ENCODE results near the gene OXSR1. TPM values are rescaled to one million over a fixed set of nuclear protein-coding genes. Genes with fewer than 3 reads are reported as not detected.
"Not testable (repeated sequence)": the region's sequence is repeated elsewhere in the genome, so short reads cannot be mapped to it uniquely, and the experiment has no call there.

The OXSR1 gene
- total RNA-seq, 2 donors from 2014 or later, result 21.2 to 32.7 TPM

GRCh38 chr3:38173834-38174418 is 8.6 kb downstream of the OXSR1 start:
- intact Hi-C loops (cut with DNase I), result no loop called here
- no peak for TF ChIP-seq CTCF (IDR thresholded peaks at IDR 0.05)
- TF ChIP-seq POLR2AphosphoS5 (IDR thresholded peaks at IDR 0.05), result no peak
- TF ChIP-seq POLR2A (IDR thresholded peaks at IDR 0.05), result no peak
- no peaks in the 10 kb centered on the region for H3K9me3 ChIP-seq
- no peaks in the 10 kb centered on the region for H3K4me1 ChIP-seq (replicated peaks)
- H3K4me3 ChIP-seq, result no peak overlapping the region
- WGBS, result 94% methylated on average over 5 of the region's 5 CpGs
- H3K36me3 ChIP-seq, result no peaks in the 10 kb centered on the region
- no peak for DNase-seq (ENCODE audit: low spot score)
- H3K27ac ChIP-seq, result no peak overlapping the region
- H3K27me3 ChIP-seq (replicated peaks; ENCODE audit: insufficient read depth), result no peaks in the 10 kb centered on the region

- Histone ChIP-seq H3K27ac (no peak overlapping the region), H3K36me3 (no peaks in the 10 kb centered on the region), H3K4me1 (replicated peaks) (no peaks in the 10 kb centered on the region), H3K9me3 (no peaks in the 10 kb centered on the region), H3K27me3 (replicated peaks; ENCODE audit: insufficient read depth) (no peaks in the 10 kb centered on the region), H3K4me3 (no peak overlapping the region)
- DNase-seq (ENCODE audit: low spot score), result no peak
- intact Hi-C loops (cut with DNase I), result no loop called here
- TF ChIP-seq CTCF (IDR thresholded peaks at IDR 0.05) (no peak), POLR2A (IDR thresholded peaks at IDR 0.05) (no peak), POLR2AphosphoS5 (IDR thresholded peaks at IDR 0.05) (no peak)
- 37% methylated on average over 2 of the region's 2 CpGs for WGBS
Observed at GRCh38 chr3:38177181-38177580, 11.8 kb downstream of the OXSR1 start.

GRCh38 chr3:38186781-38187180 is 21.4 kb downstream of the OXSR1 start:
- Histone ChIP-seq H3K9me3 (no peaks in the 10 kb centered on the region), H3K4me3 (no peak overlapping the region), H3K4me1 (replicated peaks) (no peaks in the 10 kb centered on the region), H3K27ac (no peak overlapping the region), H3K36me3 (no peaks in the 10 kb centered on the region), H3K27me3 (replicated peaks; ENCODE audit: insufficient read depth) (no peaks in the 10 kb centered on the region)
- intact Hi-C loops (cut with DNase I), result no loop called here
- 96% methylated on average over 1 of the region's 1 CpG for WGBS
- no peak for DNase-seq (ENCODE audit: low spot score)
- TF ChIP-seq POLR2AphosphoS5 (IDR thresholded peaks at IDR 0.05) (no peak), CTCF (IDR thresholded peaks at IDR 0.05) (no peak), POLR2A (IDR thresholded peaks at IDR 0.05) (no peak)

- no peak overlapping the region for H3K27ac ChIP-seq
- no peaks in the 10 kb centered on the region for H3K36me3 ChIP-seq
- H3K4me1 ChIP-seq (replicated peaks), result no peaks in the 10 kb centered on the region
- H3K4me3 ChIP-seq, result no peak overlapping the region
- intact Hi-C loops (cut with DNase I), result no loop called here
- TF ChIP-seq POLR2A (IDR thresholded peaks at IDR 0.05), result no peak
- no peak for TF ChIP-seq CTCF (IDR thresholded peaks at IDR 0.05)
- no peak for TF ChIP-seq POLR2AphosphoS5 (IDR thresholded peaks at IDR 0.05)
- no peak for DNase-seq (ENCODE audit: low spot score)
- no peaks in the 10 kb centered on the region for H3K9me3 ChIP-seq
- H3K27me3 ChIP-seq (replicated peaks; ENCODE audit: insufficient read depth), result no peaks in the 10 kb centered on the region
Observed at GRCh38 chr3:38190481-38190881, 25.1 kb downstream of the OXSR1 start.

- H3K9me3 ChIP-seq; DNase-seq (ENCODE audit: low spot score); H3K27ac ChIP-seq; H3K36me3 ChIP-seq; H3K27me3 ChIP-seq (replicated peaks; ENCODE audit: insufficient read depth); H3K4me3 ChIP-seq; H3K4me1 ChIP-seq (replicated peaks); intact Hi-C loops (cut with DNase I): not testable (repeated sequence)
- 94% methylated on average over 12 of the region's 12 CpGs for WGBS
Observed at GRCh38 chr3:38202931-38203330, 37.6 kb downstream of the OXSR1 start.
